GM06990 (cell line): ENCODE results near the gene CARM1.
"Not testable (repeated sequence)": the region's sequence is repeated elsewhere in the genome, so short reads cannot be mapped to it uniquely, and the experiment has no call there.

Experiments used
- DNase-seq: peaks from one replicate; pipeline ENCODE4 v3.0.0-alpha.2; 2011; ENCODE audit not compliant: insufficient read length; ENCODE audit errors: extremely low read depth
- H3K27me3 ChIP-seq: replicated peaks from 2 replicates; pipeline ENCODE4 v1.6.0; 2011; ENCODE audit warnings: low read length; ENCODE audit not compliant: control insufficient read depth, insufficient read depth
- H3K36me3 ChIP-seq: 2 replicates; pipeline ENCODE4 v1.5.1; 2011; ENCODE audit warnings: low read length; ENCODE audit not compliant: control insufficient read depth, insufficient read depth
- H3K4me3 ChIP-seq: replicated peaks from 2 replicates; pipeline ENCODE4 v1.5.1; 2011; ENCODE audit warnings: low read depth, mild to moderate bottlenecking, control low read depth, low read length
- TF ChIP-seq, protein P1 (sequence below): IDR thresholded peaks from 2 replicates; pipeline ENCODE4 v1.5.1; 2011; ENCODE audit warnings: low read length, control low read depth, mild to moderate bottlenecking, inconsistent platforms; ENCODE audit not compliant: insufficient read depth, poor library complexity, severe bottlenecking

The CARM1 gene

DNA sequence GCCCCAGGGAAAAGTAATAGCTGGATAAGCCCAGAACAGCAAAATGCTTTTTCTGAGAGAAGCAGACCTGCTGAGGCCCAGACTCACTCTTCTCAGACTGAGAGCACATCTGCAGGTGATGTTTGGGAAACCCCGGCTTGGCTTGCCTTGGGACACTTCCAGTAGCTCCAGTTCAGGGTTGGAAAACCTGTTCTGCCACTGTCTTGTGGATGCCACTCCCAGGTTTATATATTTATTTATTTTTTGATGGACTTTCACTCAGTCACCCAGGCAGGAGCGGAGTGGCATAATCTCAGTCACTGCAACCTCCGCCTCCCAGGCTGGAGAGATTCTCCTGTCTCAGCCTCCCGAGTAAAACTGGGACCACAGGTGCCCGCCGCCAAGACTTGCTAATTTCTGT, 81.5 kb downstream of the CARM1 start:
- no peak overlapping the region for H3K4me3 ChIP-seq

DNA sequence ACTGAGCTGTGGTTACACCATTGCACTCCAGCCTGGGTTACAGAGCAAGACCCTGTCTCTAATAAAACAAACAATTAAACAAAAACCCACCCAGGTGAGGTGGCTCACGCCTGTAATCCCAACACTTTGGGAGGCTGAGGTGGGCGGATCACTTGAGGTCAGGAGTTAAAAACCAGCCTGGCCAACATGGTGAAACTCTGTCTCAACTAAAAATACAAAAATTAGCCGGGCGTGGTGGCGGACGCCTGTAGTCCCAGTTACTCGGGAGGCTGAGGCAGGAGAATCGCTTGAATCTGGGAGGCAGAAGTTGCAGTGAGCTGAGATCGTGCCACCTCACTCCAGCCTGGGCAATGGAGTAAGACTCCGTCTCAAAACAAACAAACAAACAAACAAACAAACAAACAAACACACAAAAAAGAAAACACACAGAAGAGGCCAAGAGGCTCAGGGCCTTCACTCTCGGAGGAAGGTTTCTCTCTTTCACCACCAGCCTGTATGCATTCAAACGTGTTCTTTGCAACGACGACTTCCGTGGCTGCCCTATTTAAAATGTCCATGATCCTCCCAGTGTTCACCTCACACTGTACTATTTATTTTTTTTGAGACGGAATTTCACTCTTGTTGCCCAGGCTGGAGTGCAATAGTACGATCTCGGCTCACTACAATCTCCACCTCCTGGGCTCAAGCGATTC, 88.1 kb downstream of the CARM1 start:
- not testable (repeated sequence) for DNase-seq, H3K27me3 ChIP-seq, H3K36me3 ChIP-seq
- peak overlapping the region; percentile 65 for H3K4me3 ChIP-seq

More for the DNA sequence above, 81.5 kb downstream of the CARM1 start:
- TF ChIP-seq, protein P1, sequence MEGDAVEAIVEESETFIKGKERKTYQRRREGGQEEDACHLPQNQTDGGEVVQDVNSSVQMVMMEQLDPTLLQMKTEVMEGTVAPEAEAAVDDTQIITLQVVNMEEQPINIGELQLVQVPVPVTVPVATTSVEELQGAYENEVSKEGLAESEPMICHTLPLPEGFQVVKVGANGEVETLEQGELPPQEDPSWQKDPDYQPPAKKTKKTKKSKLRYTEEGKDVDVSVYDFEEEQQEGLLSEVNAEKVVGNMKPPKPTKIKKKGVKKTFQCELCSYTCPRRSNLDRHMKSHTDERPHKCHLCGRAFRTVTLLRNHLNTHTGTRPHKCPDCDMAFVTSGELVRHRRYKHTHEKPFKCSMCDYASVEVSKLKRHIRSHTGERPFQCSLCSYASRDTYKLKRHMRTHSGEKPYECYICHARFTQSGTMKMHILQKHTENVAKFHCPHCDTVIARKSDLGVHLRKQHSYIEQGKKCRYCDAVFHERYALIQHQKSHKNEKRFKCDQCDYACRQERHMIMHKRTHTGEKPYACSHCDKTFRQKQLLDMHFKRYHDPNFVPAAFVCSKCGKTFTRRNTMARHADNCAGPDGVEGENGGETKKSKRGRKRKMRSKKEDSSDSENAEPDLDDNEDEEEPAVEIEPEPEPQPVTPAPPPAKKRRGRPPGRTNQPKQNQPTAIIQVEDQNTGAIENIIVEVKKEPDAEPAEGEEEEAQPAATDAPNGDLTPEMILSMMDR = no peak
- no peaks in the 10 kb centered on the region for H3K36me3 ChIP-seq
- no peaks in the 10 kb centered on the region for H3K27me3 ChIP-seq
- no peak for DNase-seq

DNA sequence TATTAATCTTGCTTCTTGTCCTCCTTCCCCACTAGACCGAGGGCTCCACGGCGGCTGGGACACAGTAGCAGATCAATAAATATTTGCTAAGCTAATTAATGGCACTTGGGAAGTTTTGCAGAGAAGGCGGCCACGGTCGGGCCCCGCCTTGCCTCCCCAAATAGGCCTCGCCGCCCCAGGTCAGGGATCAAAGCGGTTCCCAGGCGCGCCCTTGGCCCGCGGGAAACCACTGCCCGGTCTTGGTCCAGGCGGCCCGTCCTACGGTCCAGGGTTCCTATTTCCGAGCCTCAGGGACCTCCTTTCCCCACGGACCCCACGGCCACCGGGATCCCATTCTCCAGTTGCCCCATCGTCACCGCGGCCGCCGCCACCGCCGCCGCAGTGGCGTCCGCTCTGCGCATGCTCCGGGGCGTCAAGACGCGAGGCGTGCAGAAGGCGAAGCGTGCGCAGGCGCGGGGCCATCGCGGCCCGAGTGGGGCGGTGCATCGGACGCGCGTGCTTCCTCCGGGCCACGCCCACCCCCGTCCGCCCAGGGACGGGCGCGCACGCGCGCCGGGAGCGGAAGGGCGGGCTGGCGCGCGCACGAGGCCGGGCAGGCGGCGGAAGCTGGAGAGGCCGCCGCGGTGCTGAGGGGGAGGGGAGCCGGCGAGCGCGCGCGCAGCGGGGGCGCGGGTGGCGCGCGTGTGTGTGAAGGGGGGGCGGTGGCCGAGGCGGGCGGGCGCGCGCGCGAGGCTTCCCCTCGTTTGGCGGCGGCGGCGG, 89.1 kb downstream of the CARM1 start, which contains the start of gene SMARCA4:
SMARCA4 (plus strand) TSS at position 717 of the 759 bp plus-strand sequence. CDS start 23,122 bp downstream, outside the sequence.
- Histone ChIP-seq H3K36me3 (peaks cover 2% of the 10 kb centered on the region), H3K4me3 (peak within 1 kb of the TSS; percentile 95), H3K27me3 (no peaks in the 10 kb centered on the region)
- peak; percentile 99 for DNase-seq
- TF ChIP-seq, protein P1 = no peak

DNA sequence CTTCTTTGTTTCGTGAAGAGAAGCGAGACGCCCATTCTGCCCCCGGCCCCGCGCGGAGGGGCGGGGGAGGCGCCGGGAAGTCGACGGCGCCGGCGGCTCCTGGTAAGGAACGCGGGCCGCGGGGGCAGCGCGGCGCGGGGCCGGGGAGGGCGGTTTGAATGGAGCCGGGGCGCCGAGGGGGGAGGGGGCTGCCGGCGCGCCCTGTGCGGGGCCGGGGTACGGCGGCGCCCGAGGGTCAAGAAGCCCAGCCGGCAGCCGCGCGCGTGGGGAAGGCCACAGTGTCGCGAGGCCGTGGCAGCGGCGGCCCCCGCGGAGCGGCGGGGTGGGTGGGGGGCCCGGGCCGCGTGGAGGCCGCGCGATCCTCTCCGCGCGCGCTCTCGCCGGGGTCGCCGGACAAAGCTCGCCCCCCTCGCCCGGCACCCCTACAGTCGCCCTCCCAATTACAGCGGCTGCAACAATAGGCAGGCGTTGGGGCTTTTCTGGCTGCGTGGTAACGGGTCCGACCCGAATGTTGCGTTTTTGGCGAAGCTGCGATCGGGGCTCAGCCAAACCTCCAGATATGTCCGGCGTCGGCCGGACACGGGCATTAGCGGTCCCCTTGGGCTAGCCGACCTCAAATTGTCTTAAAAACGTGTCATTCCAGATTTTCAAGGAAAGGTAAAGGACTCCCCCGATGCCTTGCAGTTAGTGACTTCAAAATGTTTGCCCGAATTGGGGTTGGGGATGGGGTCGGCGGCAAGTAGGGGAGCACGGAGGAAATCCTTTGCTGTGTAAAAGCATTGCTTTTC, 89.9 kb downstream of the CARM1 start:
- peak; percentile 63 for DNase-seq
- H3K36me3 ChIP-seq = peaks cover 2% of the 10 kb centered on the region
- H3K4me3 ChIP-seq = peak overlapping the region; percentile 95
- TF ChIP-seq, protein P1 = no peak
- H3K27me3 ChIP-seq = no peaks in the 10 kb centered on the region

DNA sequence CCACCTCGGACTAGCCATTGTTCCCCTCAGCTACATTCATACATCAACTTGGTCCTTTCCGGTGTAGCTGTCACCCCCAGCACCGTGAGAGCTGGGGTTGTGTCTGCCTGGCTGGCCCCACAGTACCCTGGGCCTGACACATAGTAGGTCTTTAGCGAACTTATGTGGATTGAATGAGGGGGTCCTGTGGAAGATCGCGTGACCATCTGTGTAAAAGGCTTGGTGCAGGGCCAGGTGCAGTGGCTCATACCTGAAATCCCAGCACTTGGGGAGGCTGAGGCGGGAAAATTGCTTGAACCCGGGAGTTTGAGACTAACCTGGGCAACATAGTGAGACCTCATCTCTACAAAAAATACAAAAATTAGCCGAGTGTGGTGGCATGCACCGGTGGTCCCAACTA, 91.5 kb downstream of the CARM1 start:
- Histone ChIP-seq H3K4me3 (peak overlapping the region; percentile 4), H3K27me3 (no peaks in the 10 kb centered on the region), H3K36me3 (peaks cover 2% of the 10 kb centered on the region)
- DNase-seq = no peak
- TF ChIP-seq, protein P1 = no peak
